Activated CD8-positive, alpha-beta T cell treated with anti-CD3 and anti-CD28 coated beads for 36 hours (primary cell): ENCODE measurements around the gene OSBP. TPM values are rescaled to one million over a fixed set of nuclear protein-coding genes. Genes with fewer than 3 reads are reported as not detected.

Source experiments
- ATAC-seq: fragments of 200-7000 bp; cut with Tn5 transposase; one replicate; pipeline ENCODE4 v1.10.0; 2021; ENCODE audit warnings: mild to moderate bottlenecking, moderate library complexity
- CTCF ChIA-PET: fragments of 350-600 bp; sonication (Branson Sonifier 250); formaldehyde crosslinking; loops from one replicate; lab custom pipeline; 2021; ENCODE audit warnings: antibody characterized with exemption; lab: Charles Lee
- POLR2A ChIA-PET: fragments of 350-600 bp; sonication (Branson Sonifier 250); formaldehyde crosslinking; loops from one replicate; lab custom pipeline; 2021; ENCODE audit warnings: antibody characterized with exemption; lab: Charles Lee
- DNase-seq: peaks from one replicate; pipeline ENCODE4 v3.0.0-alpha.2; 2020
- H3K27ac Mint-ChIP-seq: one replicate; pipeline ENCODE4 v1.8.0; 2021; ENCODE audit warnings: mild to moderate bottlenecking, mixed read lengths
- H3K27me3 Mint-ChIP-seq: one replicate; pipeline ENCODE4 v1.8.0; 2021; ENCODE audit warnings: mixed read lengths
- H3K36me3 Mint-ChIP-seq: one replicate; pipeline ENCODE4 v1.8.0; 2021; ENCODE audit warnings: low read depth, mixed read lengths
- H3K4me1 Mint-ChIP-seq: one replicate; pipeline ENCODE4 v1.8.0; 2021; ENCODE audit warnings: low read depth, mixed read lengths
- H3K4me3 Mint-ChIP-seq: one replicate; pipeline ENCODE4 v1.8.0; 2021; ENCODE audit warnings: mild to moderate bottlenecking, moderate library complexity, mixed read lengths
- H3K9me3 Mint-ChIP-seq: one replicate; pipeline ENCODE4 v1.8.0; 2021; ENCODE audit warnings: mixed read lengths
- CTCF ChIP-seq: fragments of 200-600 bp; IDR thresholded peaks from one replicate; pipeline ENCODE4 v1.8.0; 2022; ENCODE audit warnings: antibody characterized with exemption, mild to moderate bottlenecking
- intact Hi-C: fragments of 100-400 bp; cut with micrococcal nuclease; formaldehyde crosslinking; loops from one replicate; pipeline ENCODE4 v1.10.0; 2022
- total RNA-seq, 2 experiments: library from RNA; stranded (reverse); gene quantifications; one replicate each; pipeline ENCODE4 v1.2.3, GENCODE V29; 2021

OSBP gene
- total RNA-seq, 2 experiments from 2014 or later, result 38.1 to 41.0 TPM

DNA sequence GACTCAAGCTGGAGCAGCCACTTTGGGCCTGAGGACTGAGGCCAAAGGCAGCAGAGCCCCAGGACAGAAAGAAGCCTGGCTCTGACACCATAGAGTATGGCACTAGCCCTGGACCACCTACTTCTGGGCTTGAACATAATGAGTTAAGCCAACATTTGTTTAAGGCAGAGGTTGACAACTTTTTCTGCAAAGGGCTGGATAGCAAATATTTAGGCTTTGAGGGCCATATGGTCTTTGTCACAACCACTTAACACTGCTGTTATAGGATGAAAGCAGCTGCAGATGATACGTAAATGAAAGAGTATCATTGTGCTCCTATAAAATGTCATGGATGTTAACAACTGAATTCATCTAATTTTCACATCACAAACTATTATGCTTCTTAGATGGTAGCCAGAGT is 16.6 kb downstream of the OSBP start:
- Mint-ChIP-seq H3K27me3 (no peaks in the 10 kb centered on the region), H3K4me1 (peaks cover 7% of the 10 kb centered on the region), H3K36me3 (peaks cover 51% of the 10 kb centered on the region), H3K4me3 (no peak overlapping the region), H3K9me3 (no peaks in the 10 kb centered on the region), H3K27ac (no peak overlapping the region)
- TF ChIP-seq CTCF, result no peak
- DNase-seq (no peak), ATAC-seq (no peak)
- ChIA-PET POLR2A (interaction anchor here (0.5 kb wide), 1 partner anchor 15 kb away, joined by 3 read pairs; no protein-coding TSS in a partner anchor), CTCF (no interaction called here)
- intact Hi-C loops, result no loop called here

GRCh38 chr11:59584294-59584693 is 31.3 kb downstream of the OSBP start:
- TF ChIP-seq CTCF, result no peak
- POLR2A ChIA-PET, result no interaction called here
- H3K36me3 Mint-ChIP-seq, result peaks cover 43% of the 10 kb centered on the region
- intact Hi-C loops, result no loop called here
- H3K27ac Mint-ChIP-seq, result no peak overlapping the region
- no peaks in the 10 kb centered on the region for H3K4me1 Mint-ChIP-seq
- H3K4me3 Mint-ChIP-seq, result no peak overlapping the region
- no peaks in the 10 kb centered on the region for H3K27me3 Mint-ChIP-seq
- CTCF ChIA-PET, result no interaction called here
- DNase-seq, result no peak
- no peaks in the 10 kb centered on the region for H3K9me3 Mint-ChIP-seq
- ATAC-seq, result no peak

GRCh38 chr11:59582006-59582405 is 33.6 kb downstream of the OSBP start:
- no peak for ATAC-seq
- no peaks in the 10 kb centered on the region for H3K4me1 Mint-ChIP-seq
- peak overlapping the region; percentile 52 for H3K27ac Mint-ChIP-seq
- no peak for DNase-seq
- intact Hi-C loops, result no loop called here
- ChIA-PET POLR2A (interaction anchor here (0.8 to 1.4 kb wide), 2 partner anchors 9 to 10 kb away, joined by 4 read pairs; no protein-coding TSS in a partner anchor), CTCF (interaction anchor here (1.4 kb wide), 1 partner anchor 73 kb away, joined by 3 read pairs; no protein-coding TSS in a partner anchor)
- H3K27me3 Mint-ChIP-seq, result no peaks in the 10 kb centered on the region
- no peak overlapping the region for H3K4me3 Mint-ChIP-seq
- no peak for TF ChIP-seq CTCF
- no peaks in the 10 kb centered on the region for H3K9me3 Mint-ChIP-seq
- H3K36me3 Mint-ChIP-seq, result peaks cover 53% of the 10 kb centered on the region

DNA sequence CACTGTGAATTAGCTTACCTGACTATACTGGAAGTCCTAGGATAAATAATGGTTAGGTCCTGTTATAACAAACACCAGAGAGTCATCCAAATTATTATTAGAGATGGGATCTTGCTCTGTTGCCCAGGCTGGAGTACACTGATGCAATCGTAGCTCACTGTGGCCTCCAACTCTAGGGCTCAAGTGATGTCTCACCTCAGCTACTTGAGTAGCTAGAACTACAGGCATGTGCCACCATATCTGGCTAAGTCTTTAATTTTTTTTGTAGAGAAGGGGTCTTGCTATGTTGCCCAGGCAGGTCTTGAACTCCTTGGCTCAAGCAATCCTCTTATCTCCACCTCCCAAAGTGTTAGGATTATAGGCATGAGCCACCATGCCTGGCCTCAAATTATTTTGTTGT is 37.2 kb downstream of the OSBP start:
- no peaks in the 10 kb centered on the region for H3K9me3 Mint-ChIP-seq
- no peak overlapping the region for H3K4me3 Mint-ChIP-seq
- intact Hi-C loops, result no loop called here
- POLR2A ChIA-PET, result interaction anchor here (0.5 to 1.2 kb wide), 2 partner anchors 32 kb away, joined by 3 to 4 read pairs; no protein-coding TSS in a partner anchor
- DNase-seq (no peak), ATAC-seq (no peak)
- CTCF ChIA-PET, result no interaction called here
- H3K36me3 Mint-ChIP-seq, result peaks cover 49% of the 10 kb centered on the region
- TF ChIP-seq CTCF, result no peak
- no peaks in the 10 kb centered on the region for H3K4me1 Mint-ChIP-seq
- H3K27me3 Mint-ChIP-seq, result no peaks in the 10 kb centered on the region
- H3K27ac Mint-ChIP-seq, result no peak overlapping the region

GRCh38 chr11:59575505-59575904 is 40.1 kb downstream of the OSBP start:
- intact Hi-C loops, result no loop called here
- CTCF ChIA-PET, result no interaction called here
- POLR2A ChIA-PET, result interaction anchor here (0.8 kb wide), 1 partner anchor 31 kb away, joined by 3 read pairs; no protein-coding TSS in a partner anchor
- H3K4me1 Mint-ChIP-seq, result no peaks in the 10 kb centered on the region
- H3K4me3 Mint-ChIP-seq, result no peak overlapping the region
- no peaks in the 10 kb centered on the region for H3K27me3 Mint-ChIP-seq
- DNase-seq (no peak), ATAC-seq (no peak)
- no peak for TF ChIP-seq CTCF
- H3K36me3 Mint-ChIP-seq, result peaks cover 45% of the 10 kb centered on the region
- H3K9me3 Mint-ChIP-seq, result no peaks in the 10 kb centered on the region
- H3K27ac Mint-ChIP-seq, result no peak overlapping the region
